Measurements from ENCODE around the gene NELFA.

DNA sequence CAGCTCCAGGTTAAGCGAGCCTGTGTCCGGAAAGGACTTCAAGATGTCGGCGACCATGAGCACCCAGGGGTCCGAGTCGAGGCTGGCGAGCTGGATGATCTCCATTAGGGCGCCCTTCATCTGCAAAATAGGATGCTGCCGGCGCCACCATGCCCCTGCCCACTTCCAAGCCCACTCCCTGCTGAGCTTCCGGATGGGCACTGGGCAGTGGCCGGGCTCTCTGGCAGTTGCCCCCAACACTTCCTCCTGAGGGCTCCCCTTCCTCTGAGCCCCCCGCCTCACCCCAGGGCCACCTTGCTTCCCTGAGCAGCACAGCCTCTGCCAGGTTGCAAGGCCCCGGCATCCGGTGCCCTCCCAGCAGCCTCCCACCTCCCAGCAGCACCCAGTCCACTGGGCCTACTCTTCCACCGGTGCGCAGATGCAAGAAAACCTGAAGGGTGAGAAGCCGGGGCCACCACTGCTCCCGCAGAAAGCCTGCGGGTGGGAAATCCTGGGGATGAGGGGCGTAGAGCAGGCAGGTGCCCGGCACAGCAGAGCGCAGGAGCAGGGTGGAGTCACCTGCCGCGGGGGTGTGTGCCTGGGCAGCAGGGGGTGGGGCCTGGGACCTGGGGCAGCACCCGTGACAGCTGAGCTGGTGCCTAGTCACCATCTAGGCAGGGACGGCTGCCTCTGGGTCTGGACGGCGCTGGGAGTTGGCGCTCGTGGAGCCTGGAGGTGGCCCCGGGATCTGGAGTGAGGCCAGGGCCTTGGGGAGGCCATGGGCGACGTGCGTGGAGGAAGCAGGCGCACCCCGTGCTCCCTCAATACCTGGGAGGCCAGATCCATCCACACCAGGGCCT lies 17.0 kb downstream of the NELFA start:
- TF ChIP-seq, protein P1, sequence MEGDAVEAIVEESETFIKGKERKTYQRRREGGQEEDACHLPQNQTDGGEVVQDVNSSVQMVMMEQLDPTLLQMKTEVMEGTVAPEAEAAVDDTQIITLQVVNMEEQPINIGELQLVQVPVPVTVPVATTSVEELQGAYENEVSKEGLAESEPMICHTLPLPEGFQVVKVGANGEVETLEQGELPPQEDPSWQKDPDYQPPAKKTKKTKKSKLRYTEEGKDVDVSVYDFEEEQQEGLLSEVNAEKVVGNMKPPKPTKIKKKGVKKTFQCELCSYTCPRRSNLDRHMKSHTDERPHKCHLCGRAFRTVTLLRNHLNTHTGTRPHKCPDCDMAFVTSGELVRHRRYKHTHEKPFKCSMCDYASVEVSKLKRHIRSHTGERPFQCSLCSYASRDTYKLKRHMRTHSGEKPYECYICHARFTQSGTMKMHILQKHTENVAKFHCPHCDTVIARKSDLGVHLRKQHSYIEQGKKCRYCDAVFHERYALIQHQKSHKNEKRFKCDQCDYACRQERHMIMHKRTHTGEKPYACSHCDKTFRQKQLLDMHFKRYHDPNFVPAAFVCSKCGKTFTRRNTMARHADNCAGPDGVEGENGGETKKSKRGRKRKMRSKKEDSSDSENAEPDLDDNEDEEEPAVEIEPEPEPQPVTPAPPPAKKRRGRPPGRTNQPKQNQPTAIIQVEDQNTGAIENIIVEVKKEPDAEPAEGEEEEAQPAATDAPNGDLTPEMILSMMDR (IDR thresholded peaks at IDR 0.05), result no peak
- TF ChIP-seq ZFX (IDR thresholded peaks at IDR 0.05; ENCODE audit: borderline replicate concordance), result no peak

Data from 22Rv1 (cell line).